ENCODE results near the gene PCDHGA12. TPM values are rescaled to one million over a fixed set of nuclear protein-coding genes. Genes with fewer than 3 reads are reported as not detected.
"Not testable (repeated sequence)": the region's sequence is repeated elsewhere in the genome, so short reads cannot be mapped to it uniquely, and the experiment has no call there.

The PCDHGA12 gene
- total RNA-seq, 4 donors from 2014 or later = 3.4 to 9.1 (median 6.3) TPM

GRCh38 chr5:141398608-141399007, 31.7 kb upstream of the PCDHGA12 start:
- no peak for TF ChIP-seq POLR2A (IDR thresholded peaks at IDR 0.05)
- TF ChIP-seq, protein P1, sequence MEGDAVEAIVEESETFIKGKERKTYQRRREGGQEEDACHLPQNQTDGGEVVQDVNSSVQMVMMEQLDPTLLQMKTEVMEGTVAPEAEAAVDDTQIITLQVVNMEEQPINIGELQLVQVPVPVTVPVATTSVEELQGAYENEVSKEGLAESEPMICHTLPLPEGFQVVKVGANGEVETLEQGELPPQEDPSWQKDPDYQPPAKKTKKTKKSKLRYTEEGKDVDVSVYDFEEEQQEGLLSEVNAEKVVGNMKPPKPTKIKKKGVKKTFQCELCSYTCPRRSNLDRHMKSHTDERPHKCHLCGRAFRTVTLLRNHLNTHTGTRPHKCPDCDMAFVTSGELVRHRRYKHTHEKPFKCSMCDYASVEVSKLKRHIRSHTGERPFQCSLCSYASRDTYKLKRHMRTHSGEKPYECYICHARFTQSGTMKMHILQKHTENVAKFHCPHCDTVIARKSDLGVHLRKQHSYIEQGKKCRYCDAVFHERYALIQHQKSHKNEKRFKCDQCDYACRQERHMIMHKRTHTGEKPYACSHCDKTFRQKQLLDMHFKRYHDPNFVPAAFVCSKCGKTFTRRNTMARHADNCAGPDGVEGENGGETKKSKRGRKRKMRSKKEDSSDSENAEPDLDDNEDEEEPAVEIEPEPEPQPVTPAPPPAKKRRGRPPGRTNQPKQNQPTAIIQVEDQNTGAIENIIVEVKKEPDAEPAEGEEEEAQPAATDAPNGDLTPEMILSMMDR (IDR thresholded peaks at IDR 0.05) = no peak
- DNase-seq (ENCODE audit: low spot score in 2 of 2) = no peak
- WGBS, 2 donors = 29 to 30% methylated on average over 15 of the region's 15 CpGs
- H3K4me3 ChIP-seq (ENCODE audit: low read depth, poor library complexity, severe bottlenecking) = no peak overlapping the region
- intact Hi-C loops (cut with DNase I; ENCODE audit: low total_unique reads) = no loop called here

DNA sequence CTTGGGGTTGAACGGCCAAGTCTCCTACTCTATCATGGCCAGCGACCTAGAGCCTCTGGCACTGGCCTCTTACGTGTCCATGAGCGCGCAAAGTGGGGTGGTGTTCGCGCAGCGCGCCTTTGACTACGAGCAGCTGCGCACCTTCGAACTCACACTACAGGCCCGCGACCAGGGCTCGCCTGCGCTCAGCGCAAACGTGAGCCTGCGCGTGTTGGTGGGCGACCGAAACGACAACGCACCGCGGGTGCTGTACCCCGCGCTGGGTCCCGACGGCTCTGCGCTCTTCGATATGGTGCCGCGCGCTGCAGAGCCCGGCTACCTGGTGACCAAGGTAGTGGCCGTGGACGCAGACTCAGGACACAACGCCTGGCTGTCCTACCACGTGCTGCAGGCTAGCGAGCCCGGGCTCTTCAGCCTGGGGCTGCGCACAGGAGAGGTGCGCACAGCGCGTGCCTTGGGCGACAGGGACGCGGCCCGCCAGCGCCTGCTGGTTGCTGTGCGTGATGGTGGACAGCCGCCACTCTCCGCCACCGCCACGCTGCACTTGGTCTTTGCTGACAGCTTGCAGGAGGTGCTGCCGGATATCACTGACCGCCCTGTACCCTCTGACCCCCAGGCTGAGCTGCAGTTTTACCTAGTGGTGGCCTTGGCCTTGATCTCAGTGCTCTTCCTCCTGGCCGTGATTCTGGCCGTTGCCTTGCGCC, 30.6 kb upstream of the PCDHGA12 start:
- 31 to 33% methylated on average over 23 to 41 of the region's 61 CpGs for WGBS, 2 donors
- intact Hi-C loops (cut with DNase I; ENCODE audit: low total_unique reads) = no loop called here

GRCh38 chr5:141402553-141403243, 27.6 kb upstream of the PCDHGA12 start, which contains the start of gene PCDHGA9:
Gene PCDHGA9 (plus strand): TSS chr5:141402778. CDS start chr5:141402953, 175 bp downstream.
- 14 to 20% methylated on average over 26 to 27 of the region's 27 CpGs for WGBS, 2 donors
- TF ChIP-seq, protein P1 (IDR thresholded peaks at IDR 0.05) = no peak
- no peak for TF ChIP-seq POLR2A (IDR thresholded peaks at IDR 0.05)
- no peak for DNase-seq (ENCODE audit: low spot score in 2 of 2)
- H3K4me3 ChIP-seq (ENCODE audit: low read depth, poor library complexity, severe bottlenecking) = no peak within 1 kb of the TSS
- intact Hi-C loops (cut with DNase I; ENCODE audit: low total_unique reads) = no loop called here

More for the DNA sequence above, 30.6 kb upstream of the PCDHGA12 start:
- DNase-seq (ENCODE audit: low spot score in 2 of 2) = no peak
- TF ChIP-seq, protein P1 (IDR thresholded peaks at IDR 0.05) = no peak
- no peak for TF ChIP-seq POLR2A (IDR thresholded peaks at IDR 0.05)
- no peak overlapping the region for H3K4me3 ChIP-seq (ENCODE audit: low read depth, poor library complexity, severe bottlenecking)

GRCh38 chr5:141403387-141403786, 26.9 kb upstream of the PCDHGA12 start:
- no peak overlapping the region for H3K4me3 ChIP-seq (ENCODE audit: low read depth, poor library complexity, severe bottlenecking)
- intact Hi-C loops (cut with DNase I; ENCODE audit: low total_unique reads) = no loop called here
- TF ChIP-seq, protein P1 (IDR thresholded peaks at IDR 0.05) = no peak
- no peak for TF ChIP-seq POLR2A (IDR thresholded peaks at IDR 0.05)
- DNase-seq (ENCODE audit: low spot score in 2 of 2) = no peak
- WGBS, 2 donors = 32 to 35% methylated on average over 22 of the region's 22 CpGs

DNA sequence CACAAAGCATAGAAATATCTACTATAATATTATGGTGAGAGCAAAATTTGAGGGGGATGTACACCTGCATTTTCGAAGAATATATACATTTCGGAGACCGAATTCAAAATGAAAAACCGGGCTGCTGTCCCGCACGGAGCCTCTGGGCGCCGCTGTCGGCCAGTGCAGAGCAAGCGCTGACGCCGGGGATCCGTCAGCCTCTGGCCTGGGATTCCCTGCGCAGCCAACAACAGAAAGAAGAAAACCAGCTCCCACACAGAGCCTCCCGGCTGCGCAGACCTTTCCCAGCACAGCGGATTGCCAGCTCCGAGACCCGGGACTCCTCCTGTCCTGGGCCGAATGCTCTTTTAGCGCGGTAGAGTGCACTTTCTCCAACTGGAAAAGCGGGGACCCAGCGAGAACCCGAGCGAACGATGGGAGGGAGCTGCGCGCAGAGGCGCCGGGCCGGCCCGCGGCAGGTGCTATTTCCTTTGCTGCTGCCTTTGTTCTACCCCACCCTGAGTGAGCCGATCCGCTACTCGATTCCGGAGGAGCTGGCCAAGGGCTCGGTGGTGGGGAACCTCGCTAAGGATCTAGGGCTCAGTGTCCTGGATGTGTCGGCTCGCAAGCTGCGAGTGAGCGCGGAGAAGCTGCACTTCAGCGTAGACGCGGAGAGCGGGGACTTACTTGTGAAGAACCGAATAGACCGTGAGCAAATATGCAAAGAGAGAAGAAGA, 22.4 kb upstream of the PCDHGA12 start, which contains the start of gene PCDHGB6:
PCDHGB6 (plus strand) TSS at position 232 of the 716 bp plus-strand sequence; CDS start at position 414, 182 bp downstream.
- H3K4me3 ChIP-seq (ENCODE audit: low read depth, poor library complexity, severe bottlenecking); intact Hi-C loops (cut with DNase I; ENCODE audit: low total_unique reads); DNase-seq (ENCODE audit: low spot score in 2 of 2): not testable (repeated sequence)
- WGBS, 2 donors = 13 to 18% methylated on average over 35 to 39 of the region's 51 CpGs

Measured in lower leg skin (tissue), 4 donors.